GM19023 (cell line): ENCODE data around the gene GOLIM4.
"Not testable (repeated sequence)": the region's sequence is repeated elsewhere in the genome, so short reads cannot be mapped to it uniquely, and the experiment has no call there.

Source experiments
- ATAC-seq: cut with Tn5 transposase; IDR thresholded peaks from one replicate; pipeline ENCODE4 v1.9.1; 2021; ENCODE audit warnings: mild to moderate bottlenecking, moderate library complexity; ENCODE audit not compliant: unreplicated experiment

Gene GOLIM4

DNA sequence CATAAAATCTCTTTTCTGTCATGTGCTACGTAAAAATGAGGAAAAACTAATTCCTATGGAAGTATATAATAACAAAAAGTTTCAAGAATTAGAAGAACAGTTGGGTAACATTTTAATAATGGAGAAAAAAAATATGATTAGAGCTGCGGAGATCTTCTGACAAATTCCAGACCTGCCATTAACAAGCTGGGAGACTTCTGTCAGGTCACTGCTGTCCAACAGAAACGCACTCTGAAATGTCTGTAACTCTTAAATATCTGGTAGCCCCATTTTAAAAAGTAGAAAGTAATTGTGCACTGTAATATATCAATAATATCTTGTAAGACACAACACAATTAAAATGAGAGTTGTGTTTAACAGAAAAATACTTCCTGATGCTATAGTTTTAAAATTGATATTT lies 15.7 kb downstream of the GOLIM4 start:
- no peak for ATAC-seq

DNA sequence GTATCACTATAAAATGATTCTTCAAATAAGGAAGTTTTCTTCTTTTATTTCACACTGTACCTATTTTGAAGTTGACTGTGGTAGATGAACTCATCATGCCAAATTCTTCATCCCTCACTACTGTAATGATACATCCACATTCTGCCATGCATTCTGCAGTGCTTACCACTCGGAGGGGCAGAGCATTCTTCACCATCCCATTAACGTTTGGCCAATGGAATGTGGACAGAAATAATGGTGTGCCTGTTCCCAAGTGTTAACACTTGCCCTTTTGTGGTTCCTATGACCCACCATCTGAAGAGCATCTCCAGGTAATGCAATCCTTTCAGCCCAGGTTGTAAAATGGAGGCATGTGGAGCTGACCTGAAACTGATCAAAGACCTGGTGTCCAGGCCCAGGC lies 18.6 kb downstream of the GOLIM4 start:
- no peak for ATAC-seq

DNA sequence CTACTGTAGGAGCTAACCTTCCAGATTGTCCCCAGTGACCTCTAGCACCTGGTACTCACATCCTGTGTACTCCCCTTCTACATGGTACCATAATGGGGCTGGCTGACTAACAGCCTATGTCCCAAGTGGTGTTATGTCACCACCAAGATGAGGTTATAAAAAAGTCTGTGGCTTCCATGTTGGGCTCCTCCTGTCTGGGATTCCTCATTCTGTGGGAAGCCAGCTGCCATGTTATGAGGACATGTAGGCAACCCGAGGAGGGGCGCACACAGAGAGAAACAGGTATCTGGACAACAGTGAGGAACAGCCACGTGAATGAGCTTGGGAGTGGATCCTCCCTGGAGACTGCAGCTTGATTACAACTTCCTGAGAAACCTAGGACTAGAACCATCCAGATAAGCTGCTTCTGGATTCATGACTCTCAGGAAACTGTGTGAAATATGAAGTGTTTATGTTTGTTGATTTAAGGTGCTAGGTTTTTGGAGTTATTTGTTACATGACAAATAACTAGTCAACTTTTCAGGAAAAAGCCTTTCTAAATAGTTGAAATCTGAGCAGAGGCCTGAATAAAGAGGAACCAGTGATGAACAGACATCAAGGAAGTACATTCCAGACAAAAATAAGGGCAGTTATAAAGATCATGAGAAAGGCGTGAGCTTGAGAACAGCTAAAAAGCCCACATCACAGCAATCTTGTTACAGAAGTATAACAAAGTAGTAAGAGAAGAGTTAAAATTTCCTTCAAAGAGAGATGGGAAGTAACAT lies 21.7 kb downstream of the GOLIM4 start:
- no peak for ATAC-seq

DNA sequence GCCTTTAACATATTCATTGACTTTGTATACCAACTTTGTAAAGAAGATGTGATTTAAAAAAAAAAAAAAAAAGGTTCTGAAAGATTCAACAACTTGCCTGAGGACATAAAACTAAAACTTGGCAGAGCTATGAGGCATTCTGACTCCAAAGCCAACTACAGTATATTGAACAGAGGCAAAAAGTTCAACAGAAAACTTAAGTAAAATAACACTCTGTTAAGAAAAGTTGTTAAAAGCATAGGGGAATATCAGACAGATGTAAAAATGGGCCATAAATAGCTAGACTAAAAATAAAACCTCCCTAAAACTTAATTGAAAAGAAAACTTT lies 23.4 kb downstream of the GOLIM4 start:
- ATAC-seq = no peak

DNA sequence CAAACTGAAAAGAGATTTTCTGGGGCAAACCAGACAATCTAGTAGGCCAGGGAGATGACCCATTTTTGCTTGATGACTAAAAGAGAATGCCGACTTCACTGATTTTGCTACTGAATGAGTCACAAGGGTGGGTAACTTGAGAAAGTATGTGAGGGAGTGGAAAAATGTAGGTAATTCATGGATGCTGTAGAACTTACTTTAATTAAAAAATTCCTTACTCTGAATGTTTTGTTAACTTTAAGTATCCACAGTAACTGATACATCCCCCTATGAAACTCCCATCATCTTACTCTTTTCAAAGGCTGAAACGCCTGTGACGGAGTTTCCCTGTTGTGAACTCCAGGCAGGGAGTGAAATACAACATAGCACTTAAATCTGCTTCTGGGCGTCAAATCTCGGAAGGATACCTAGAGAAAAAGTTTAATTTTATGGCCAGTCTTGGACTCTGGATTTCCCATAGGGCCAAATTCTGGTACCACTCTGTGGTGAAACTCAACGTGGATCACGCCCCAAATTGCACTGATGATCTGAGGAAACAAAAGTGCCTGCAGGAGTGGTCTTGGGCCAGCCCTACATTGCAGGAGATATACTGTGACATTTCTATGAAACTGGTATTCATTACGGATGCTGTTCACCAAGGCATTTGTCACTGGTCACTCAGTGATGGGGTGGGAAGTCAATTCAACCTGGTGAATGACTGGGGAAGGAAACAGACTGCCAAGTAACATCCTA lies 24.0 kb downstream of the GOLIM4 start:
- no peak for ATAC-seq

DNA sequence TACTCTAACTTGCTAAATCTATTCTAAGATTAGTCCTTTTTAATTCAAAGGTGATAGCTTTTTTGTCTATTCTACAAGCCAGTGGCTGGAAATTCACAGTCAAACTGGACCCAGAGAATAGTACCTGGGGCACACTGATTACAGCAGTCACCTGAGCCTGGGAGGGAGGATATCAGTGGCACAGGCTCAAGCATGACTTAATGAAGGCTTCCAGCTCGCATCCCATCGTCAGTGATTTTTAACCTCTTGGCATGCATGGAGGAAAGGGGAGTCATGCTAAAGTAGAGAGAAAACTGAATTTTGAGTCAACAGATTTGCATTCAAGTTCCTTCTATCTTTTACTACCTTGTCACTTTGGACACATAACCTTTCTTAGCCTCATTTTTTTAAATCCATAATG lies 24.8 kb downstream of the GOLIM4 start:
- no peak for ATAC-seq

DNA sequence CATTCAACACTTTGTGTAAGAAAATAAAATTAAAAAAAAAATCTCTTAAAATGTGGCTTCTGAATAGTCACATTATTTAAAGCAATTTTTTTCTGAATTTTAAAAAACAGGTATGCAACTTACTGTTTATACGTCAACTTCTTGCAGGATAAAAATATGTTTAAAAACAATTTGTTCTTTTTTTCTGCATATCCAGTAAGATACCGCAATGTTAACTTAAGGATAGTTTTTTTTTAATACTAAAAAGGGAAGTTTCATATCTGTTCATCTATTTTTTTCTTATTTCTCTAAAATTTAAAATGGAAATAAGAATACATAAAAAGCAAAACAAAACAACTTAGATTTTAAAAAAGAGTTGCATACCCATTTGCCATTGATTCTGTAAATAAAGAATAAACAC lies 27.4 kb downstream of the GOLIM4 start:
- no peak for ATAC-seq

DNA sequence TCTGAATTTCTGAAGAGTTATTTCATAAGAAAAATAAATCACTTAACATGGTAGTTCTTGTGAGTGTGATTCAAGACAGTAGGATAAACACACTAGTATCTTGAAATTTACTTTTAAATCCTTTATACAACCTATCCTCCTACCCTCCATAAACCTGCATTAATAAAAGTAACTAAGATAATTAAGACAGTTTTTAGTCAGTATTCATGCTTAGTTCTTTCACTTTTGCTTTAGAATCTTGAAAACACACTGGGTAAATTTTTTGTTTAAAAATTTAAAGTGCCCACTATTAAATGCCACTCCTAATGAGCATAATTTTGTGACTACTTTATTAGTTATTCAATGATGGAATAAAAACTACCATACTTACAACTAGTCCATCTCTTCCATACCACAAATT lies 28.8 kb downstream of the GOLIM4 start:
- no peak for ATAC-seq

DNA sequence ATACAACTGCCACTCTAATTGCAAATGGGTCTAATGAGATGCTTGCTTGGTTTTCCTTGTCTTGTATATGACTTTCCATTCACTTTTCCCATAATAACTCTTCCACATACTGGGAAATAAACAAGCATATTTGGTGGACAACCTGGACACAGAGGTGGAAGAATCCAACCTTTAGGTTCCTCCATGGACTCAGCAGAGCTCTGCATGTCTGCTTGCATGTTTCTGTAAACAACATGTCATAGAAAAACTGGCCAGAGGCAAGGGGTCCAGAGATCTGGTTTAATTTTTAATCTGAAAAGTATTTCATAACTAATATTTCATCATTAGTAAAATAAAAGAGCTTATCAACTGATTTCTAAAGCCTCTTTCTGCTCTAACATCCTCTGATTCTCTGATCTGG lies 30.2 kb downstream of the GOLIM4 start:
- ATAC-seq = no peak

DNA sequence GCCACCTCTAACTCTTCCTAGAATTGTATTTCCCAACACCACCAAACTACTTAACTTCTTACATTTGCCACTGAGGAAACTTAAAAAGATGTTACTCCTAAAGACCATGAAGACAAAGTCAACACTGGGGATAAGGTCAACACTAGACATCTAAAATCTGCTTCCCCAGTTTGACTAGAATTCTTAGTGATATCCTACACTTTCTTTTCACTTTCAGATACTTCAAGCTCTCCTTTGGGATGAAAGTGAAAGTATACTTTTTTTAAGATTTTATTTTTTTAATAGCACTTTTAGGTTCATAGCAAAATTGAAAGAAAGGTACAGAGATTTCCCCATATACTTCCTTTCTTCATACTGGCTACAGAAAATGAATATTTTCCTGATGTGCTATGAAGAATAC lies 32.6 kb downstream of the GOLIM4 start:
- no peak for ATAC-seq

DNA sequence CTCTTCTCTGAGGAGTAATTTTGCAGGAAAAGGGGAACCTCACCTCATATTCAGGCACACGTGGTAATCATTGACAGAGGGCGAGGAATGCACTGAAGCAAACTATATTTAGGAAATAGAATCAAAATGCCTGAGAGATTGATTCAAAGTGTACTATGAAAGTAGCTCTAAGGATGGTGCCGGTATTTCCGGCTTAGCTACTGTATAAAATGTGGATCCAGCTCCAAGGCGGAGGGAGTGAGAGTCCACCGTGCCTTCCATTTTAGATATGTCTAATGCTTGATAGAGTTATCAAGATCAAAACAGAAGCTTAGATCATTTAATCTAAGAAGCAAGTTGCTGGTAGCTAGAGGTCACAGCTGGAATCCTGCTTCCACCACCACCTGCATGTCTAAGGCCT lies 33.0 kb downstream of the GOLIM4 start:
- no peak for ATAC-seq

DNA sequence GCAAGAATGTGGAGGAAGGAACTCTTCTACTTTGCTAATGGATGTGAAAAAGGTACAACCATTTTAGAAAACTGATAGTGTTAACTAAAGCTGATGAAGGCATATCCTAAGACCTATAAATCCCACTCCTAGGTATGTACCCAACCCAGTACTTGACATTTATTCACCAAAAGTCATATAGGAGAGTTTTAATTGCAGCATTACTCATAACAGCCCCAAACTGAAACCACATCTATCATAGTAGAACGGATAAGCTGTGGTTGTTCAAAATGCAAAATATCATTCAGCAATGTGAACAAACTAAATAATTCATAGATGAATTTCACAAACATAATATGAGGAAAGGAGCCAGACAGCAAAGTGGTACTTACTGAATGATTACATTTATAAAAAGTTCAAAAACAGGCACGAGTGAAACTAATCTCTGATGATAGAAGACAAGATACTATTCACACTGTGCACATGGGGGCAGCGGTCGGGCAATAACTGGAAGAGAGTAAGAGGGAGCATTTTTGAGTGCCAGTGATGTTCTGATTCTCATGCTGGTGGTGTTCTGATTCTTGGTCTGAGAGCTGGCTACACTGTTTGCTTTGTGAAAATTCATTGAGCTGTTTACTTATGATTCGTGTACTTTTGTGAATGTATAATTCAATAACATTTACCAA lies 34.3 kb downstream of the GOLIM4 start:
- peak; percentile 87 for ATAC-seq

DNA sequence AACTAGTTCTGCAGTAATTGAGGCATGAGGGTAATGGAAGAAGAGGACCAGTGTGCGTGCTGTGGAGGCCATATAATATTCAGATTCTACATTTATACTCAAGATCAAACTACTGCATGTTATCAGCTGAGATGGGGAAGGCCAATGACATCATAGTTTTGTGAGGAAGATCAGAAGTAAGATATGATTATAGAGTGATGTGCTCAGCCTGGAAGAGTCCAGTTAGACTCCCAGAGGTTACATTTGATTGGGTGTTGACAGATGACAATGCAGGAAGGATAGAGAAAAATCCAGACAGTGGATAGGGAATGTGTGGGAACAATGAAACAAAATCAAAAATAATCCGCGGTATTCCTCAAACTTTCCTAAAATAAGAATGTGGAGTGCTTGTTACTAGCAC lies 35.4 kb downstream of the GOLIM4 start:
- no peak for ATAC-seq

DNA sequence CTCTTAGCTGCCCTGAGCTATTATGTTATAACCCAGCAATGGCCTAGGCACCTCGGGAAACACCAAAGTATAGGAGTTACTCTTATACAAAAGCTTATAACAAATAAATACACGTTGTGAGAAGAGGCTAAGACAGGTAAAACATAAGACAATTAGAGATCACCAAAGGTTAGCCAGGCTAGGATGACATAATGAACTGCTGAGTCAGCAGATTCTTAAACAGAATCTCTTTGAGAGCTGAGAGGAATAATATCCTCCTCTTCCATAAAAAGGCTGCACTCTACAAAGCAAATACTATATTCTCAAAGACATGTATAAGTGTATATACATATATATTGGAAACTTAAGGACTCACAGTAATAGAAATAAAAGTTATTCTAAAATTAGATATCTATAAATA lies 37.2 kb downstream of the GOLIM4 start:
- no peak for ATAC-seq

DNA sequence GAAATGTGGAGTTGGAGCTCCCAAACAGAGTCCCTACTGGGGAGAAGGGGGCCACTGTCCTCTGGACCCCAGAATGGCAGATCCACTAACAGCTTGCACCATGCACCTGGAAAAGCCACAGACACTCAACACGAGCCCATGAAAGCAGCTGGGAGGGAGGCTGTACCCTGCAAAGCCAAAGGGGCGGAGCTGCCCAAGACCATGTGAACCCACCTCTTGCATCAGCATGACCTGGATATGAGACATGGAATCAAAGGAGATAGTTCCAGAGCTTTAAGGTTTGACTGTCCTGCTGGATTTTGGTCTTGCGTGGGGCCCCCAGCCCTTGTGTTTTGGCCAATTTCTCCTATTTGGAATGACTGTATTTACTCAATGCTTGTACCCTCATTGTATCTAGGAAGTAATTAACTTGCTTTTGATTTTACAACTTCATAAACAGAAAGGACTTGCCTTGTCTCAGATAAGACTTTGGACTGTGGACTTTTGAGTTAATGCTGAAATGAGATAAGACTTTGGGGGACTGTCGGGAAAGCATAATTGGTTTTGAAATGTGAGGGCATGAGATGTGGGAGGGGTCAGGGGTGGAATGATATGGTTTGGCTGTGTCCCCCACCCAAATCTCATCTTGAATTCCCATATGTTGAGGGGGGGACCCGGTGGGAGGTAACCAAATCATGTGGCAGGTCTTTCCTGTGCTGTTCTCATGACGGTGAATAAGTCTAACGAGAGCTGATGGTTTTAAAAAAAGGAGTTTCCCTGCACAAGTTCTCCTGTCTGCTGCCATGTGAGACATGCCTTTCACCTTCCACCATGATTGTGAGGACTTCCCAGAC lies 39.1 kb downstream of the GOLIM4 start:
- ATAC-seq = not testable (repeated sequence)

DNA sequence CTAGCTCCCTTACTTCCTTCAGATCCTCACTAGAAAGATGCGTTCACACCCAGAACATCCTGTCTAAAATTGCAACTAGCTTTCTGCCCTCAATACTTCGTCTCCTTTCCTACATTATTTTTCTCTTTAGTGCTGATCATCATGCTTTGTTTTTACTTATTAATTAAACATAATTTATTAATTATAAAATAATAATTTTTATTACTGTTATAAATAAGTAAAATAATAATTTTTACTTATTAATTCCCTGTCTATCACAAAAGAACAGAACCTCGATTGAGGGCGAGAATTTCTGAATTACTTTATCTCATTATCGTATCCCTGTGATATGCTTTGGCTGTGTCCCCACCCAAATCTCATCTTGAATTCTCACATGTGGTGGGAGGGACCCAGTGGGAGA lies 41.3 kb downstream of the GOLIM4 start:
- no peak for ATAC-seq

DNA sequence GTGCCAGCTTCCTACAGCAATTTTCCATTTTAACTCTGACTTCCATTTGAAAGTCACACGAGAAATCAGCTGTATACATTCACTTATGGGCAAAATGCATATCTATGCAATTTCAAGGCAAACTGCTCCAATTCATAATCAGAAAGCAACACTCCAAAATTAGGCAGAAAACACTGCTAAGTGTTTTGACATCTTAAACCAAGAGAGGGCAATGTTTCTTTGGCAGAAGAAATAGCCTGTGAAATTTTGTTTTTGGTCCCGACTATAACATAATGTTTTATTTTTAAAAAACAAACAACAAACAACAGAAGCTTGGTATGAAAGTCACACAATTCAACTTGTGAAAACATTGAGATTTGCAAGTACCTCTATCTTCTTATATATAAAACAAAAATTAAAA lies 42.6 kb downstream of the GOLIM4 start:
- no peak for ATAC-seq

DNA sequence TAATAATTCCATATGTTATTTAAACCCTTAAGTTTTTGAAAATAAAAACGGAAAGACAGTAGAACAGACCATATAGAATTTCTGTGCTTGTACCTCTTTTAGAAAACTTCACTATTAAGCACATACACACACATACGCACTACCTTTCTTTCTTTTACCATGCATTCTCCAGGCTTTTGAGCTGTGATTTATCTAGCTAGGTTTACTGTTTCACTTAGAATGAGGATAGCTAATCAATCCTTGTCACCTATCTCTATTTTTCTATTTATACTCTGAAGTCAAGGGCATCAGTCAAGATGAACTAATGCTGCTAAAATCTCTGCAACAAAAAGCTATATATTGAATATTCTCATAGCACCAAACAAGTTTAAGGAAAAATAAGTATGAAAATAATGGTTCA lies 43.2 kb downstream of the GOLIM4 start:
- no peak for ATAC-seq

DNA sequence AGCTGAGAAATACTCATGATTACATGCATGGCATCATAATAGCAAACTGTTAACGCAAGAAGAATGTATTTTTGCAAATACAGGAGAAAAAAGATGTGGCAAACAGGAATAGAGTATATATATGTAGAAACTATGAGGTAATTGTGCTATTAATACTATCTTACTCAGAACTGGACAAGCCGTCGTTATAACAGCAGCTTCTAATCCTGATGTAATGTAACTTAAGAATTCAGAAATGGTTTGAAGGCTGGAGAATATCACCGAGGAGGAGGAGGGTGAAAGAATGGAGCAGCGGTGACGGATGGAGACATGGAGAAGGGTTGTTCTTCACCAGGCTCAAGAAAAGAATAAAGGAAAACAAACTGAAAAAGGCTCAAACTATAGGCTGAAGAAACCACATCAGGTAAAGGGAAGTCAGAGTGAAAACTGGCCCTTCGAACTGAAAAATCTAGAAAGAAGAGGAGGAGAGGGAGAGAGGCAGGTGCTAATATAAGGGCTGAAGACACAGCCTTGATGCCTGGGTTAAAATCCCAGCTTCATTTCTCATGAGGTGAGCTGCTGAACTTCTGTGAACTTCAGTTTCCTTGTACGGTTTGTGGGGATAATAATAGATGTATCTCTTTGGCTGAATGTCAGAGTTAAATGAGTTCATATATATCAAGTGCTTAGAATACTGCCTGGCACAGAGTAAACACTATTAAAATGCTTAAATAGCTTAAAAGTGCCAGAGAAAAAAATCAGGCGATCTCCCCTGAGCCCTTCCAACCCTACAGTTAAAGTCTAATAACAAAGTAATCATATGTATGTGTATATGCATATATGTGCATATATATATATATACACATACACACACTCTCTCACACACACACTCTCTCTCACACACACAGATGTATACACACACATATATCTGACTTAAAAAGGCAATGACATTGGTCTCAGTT lies 43.9 kb downstream of the GOLIM4 start:
- ATAC-seq = peak; percentile 52

DNA sequence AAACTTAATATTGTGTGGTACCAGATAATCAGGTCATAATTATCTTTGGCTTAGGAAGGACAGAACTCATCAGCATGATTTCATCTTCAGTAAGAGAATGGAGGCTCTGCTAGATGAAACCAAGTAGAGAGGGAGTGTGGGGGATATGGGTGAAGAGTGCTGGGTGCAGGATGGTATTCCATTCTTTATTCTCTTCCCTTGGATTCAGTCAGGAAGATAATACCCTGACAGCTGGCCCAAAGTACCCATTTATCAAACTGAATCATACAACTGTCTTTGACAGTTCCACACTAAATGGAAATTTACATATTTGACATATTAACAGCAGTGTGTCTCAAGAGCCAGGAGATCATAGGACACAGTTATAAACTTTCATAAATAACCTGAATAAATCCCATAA lies 44.7 kb downstream of the GOLIM4 start:
- ATAC-seq = no peak
